Stimulated activated naive B cell treated with anti-CD40 and anti-IgM and Interleukin-4, amounts not matched to agents 10 μg/mL and 1 μg/mL and 100 μg/mL, for 72 hours (primary cell): Measurements from ENCODE around the gene SHH.

Experiments used
- ATAC-seq, 2 donors: fragments of 150-1000 bp; cut with Tn5 transposase; replicated peaks; 2 replicates each; pipeline ENCODE4 v1.10.0; 2021; ENCODE audit warnings: moderate library complexity in 1 of 2
- DNase-seq: peaks from one replicate; pipeline ENCODE4 v3.0.0; 2021
- H3K27ac Mint-ChIP-seq: one replicate; pipeline ENCODE4 v1.8.0; 2022; ENCODE audit warnings: mild to moderate bottlenecking, mixed read lengths
- H3K27me3 Mint-ChIP-seq, 2 donors: one replicate each; pipeline ENCODE4 v1.8.0; 2022; ENCODE audit warnings: mixed read lengths in 2 of 2
- H3K36me3 Mint-ChIP-seq, 2 donors: one replicate each; pipeline ENCODE4 v1.8.0; 2022; ENCODE audit warnings: mixed read lengths in 2 of 2, mild to moderate bottlenecking in 1 of 2
- H3K4me1 Mint-ChIP-seq, 2 donors: one replicate each; pipeline ENCODE4 v1.8.0; 2022; ENCODE audit warnings: mixed read lengths in 2 of 2, mild to moderate bottlenecking in 1 of 2
- H3K4me3 Mint-ChIP-seq, 2 donors: one replicate each; pipeline ENCODE4 v1.8.0; 2022; ENCODE audit warnings: mild to moderate bottlenecking in 2 of 2, mixed read lengths in 2 of 2, moderate library complexity in 1 of 2
- H3K9me3 Mint-ChIP-seq, 2 donors: one replicate each; pipeline ENCODE4 v1.8.0; 2022; ENCODE audit warnings: mixed read lengths in 2 of 2, mild to moderate bottlenecking in 1 of 2

SHH gene

DNA sequence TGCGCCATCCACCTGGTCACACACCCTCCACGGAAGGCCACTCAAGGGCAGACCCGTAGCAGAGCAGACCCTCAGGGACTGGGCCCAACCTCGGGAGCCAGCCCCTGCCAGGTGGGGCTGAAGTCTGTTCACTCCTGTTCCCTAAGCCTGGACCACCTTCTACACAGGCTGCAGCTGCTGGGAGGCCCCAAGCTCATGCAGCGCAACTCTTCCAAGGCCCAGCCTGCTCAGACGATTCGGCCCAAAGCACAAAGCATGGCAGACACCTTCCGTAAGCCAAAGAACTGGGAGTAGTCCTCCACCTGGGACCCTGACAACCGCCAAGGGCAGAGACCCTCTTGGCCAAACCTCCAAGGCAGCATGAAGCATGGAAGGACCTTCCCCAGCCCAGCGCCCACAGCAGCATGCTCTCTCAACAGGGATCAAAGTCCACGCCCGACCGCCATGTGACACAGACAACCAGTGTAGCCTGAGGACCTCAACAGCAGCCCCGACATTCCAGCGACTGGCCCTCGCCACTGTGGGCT lies 11.5 kb downstream of the SHH start:
- no peak for ATAC-seq
- Mint-ChIP-seq H3K4me3 (no peak overlapping the region), H3K9me3 (no peaks in the 10 kb centered on the region), H3K36me3 (no peaks in the 10 kb centered on the region), H3K27ac (peak overlapping the region; percentile 25), H3K4me1 (peaks cover 11 to 29% of the 10 kb centered on the region in 2 donors), H3K27me3 (peaks cover 39 to 60% of the 10 kb centered on the region in 2 donors)
- DNase-seq: no peak

DNA sequence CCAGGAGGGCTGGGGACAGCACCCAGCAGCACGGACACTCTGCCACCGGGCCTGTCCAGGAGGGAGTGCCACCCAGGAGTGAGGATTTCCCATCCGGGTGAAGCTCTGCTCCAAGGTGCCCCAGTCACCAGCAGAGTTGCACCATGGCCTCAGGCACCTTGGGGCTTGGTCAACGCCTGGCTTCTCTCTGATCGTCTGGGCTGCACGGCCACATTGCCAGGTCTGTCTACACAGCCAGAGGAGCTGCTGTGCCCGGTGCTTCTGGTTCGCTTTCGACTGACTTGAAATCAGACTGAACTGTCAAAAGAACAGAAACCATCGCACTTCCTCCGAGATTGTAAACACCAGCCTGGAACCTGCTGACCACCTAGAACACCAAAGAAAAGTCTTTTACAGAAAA lies 12.0 kb downstream of the SHH start:
- no peak for ATAC-seq
- no peak overlapping the region for H3K27ac Mint-ChIP-seq
- no peak for DNase-seq
- H3K27me3 Mint-ChIP-seq: peaks cover 39 to 65% of the 10 kb centered on the region in 2 donors
- no peaks in the 10 kb centered on the region for H3K36me3 Mint-ChIP-seq
- H3K4me3 Mint-ChIP-seq: no peak overlapping the region
- no peaks in the 10 kb centered on the region for H3K9me3 Mint-ChIP-seq
- peaks cover 10 to 24% of the 10 kb centered on the region in 2 donors for H3K4me1 Mint-ChIP-seq

DNA sequence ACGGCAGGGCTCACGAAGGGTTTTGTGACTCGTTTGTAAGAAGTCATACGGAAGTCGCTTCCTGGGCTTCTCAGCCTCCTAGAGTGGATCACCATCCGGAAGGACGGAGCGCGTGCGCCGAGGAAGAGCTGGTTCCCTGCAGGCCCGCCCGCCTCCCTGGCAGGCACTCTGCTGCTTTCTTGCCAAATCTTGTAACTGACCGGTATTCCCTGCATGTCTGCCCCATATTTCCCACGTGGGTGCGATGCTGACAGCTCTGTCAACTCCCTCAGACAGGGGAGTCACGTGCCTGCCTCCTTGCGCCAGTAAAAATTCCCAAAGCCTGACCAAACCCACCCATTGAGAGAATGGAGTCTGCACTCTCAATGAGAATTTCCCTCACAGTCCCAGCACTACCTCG lies 12.7 kb downstream of the SHH start:
- DNase-seq (no peak), ATAC-seq (no peak)
- Mint-ChIP-seq H3K27ac (no peak overlapping the region), H3K36me3 (no peaks in the 10 kb centered on the region), H3K4me1 (peaks cover 9 to 20% of the 10 kb centered on the region in 2 donors), H3K4me3 (no peak overlapping the region), H3K27me3 (peaks cover 39 to 64% of the 10 kb centered on the region in 2 donors), H3K9me3 (no peaks in the 10 kb centered on the region)

DNA sequence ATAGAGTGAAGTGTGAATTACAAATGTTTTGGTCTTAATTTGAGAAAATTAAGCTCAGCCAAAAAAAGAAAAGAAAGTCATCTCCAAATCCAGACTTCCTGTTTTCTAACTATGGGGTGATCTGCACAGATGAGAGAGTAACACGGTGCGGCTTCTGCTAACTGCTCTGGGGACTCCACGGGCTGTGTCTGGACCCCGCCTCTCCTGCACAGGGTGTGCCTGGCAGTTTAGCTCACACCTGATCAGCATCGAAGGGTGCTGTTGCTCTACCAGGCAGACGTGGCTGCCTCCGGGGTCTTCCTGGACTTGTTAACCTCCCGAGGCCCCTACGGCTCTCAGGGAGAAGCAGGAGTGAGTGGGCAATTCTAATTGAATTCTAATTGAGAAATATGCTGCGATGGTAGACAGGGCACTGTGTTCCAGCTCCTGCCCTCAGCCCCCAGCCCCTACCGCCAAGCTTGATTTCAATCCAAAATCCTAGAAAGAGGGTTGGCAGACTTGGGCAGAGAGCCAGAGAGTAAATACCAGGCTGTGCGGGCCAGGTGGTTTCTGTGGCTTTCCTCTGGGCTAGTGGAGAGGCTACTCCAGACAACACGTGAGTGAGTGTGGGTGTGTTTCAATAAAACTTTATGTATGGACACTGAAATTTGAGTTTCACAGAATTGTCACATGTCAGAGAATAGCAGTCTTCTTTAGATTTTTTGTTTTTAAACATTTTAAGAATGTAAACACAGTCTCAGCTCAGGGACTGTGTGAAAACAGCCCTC lies 13.4 kb downstream of the SHH start:
- peak; percentile 84 to 86 for ATAC-seq
- no peak for DNase-seq
- no peaks in the 10 kb centered on the region for H3K36me3 Mint-ChIP-seq
- H3K9me3 Mint-ChIP-seq: no peaks in the 10 kb centered on the region
- H3K27ac Mint-ChIP-seq: no peak overlapping the region
- H3K4me1 Mint-ChIP-seq: peaks cover 9 to 16% of the 10 kb centered on the region in 2 donors
- no peak overlapping the region for H3K4me3 Mint-ChIP-seq
- H3K27me3 Mint-ChIP-seq: peaks cover 38 to 59% of the 10 kb centered on the region in 2 donors

DNA sequence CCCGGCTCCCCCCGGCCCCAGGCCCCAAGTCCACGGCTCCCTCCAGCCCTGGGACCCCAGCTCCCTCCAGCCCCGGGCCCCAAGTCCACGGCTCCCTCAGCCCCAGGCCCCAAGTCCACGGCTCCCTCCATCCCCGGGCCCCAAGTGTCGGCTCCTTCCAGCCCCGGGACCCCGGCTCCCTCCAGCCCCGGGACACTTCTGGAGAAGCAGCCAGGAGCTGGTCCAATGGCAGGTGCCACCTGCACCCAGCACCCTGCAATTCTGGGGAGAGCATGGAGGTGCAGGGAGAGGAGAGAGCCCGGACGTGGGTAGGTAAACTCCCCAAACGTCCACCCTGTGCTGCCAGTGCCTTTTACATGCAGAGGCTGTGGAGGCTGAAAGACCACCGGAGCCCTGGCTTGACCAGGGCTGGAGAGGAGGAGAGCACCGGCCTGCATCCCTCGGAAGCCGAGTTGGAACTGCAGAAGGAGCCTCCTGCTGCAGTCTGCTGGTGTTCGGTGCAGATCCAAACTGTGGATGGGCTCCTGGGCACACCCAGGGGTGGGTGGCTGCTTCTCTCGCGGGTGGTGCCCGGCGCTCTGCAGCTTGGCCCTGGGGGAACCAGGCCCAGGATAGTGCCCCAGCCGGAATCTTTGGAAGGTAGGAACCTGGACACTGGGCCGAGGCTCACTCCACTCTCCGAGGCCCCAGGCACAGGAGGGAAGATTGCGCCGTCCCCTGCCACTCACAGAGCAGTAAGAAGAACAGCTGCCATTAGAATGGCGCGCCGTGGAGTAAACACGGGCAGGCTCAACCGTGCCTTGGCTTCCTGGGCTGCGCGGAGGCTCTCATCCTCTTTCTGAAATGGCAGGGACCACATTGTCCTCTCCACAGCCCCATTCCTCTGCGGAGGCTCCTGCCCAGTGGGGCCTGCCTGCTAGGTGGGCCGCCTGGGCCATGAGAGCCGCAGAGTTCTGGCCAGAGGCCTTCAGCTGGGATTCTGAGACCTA lies 14.7 kb downstream of the SHH start:
- Mint-ChIP-seq H3K36me3 (no peaks in the 10 kb centered on the region), H3K9me3 (no peaks in the 10 kb centered on the region), H3K27ac (no peak overlapping the region), H3K27me3 (peaks cover 32 to 51% of the 10 kb centered on the region in 2 donors), H3K4me1 (peaks cover 6 to 9% of the 10 kb centered on the region in 2 donors), H3K4me3 (no peak overlapping the region)
- ATAC-seq: peak; percentile 7 to 35
- DNase-seq: no peak

DNA sequence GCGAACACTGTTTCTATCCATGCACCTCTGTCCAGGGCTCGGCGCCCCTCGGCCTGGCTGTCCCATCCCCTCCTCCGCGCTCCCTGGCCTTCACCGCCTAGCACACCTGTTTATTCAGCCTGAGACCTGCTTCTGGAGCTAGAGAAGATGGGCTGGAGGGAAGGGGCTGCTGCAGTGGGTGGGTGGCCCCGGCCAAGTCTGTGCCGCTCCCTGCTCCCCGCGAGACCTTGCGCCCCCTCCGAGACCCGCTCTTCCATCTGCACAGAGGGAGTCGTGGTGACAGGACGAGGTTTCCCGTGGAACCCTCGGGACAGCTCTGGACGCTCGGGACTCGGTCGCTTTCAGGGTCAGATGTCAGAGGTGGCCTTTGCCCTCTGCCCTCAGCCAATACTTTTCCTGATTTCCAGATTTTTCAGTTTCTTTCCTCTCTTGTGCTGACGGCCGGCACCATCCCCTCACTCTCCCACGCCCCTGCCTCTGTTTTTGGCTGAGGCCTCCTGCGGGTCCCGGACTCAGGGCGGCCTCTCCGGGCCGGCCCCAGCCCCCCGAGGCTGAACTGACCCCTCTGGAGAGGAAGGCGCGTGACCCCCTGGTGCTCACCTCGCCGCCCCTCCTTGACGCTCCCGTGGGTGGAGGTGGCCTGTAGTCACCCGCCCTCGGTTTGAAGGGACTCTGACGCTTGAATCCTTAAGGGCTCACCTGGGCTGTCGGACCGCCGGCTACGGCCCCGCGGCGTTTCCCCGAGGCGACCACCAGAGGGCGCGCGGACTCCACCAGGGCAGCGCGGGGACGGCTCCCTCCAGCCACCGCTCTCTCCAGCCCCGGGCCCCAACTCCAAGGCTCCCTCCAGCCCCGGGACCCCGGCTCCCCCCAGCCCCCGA lies 15.6 kb downstream of the SHH start:
- Mint-ChIP-seq H3K36me3 (no peaks in the 10 kb centered on the region), H3K4me3 (no peak overlapping the region), H3K4me1 (peaks cover 6 to 9% of the 10 kb centered on the region in 2 donors), H3K27ac (no peak overlapping the region), H3K27me3 (peaks cover 29 to 47% of the 10 kb centered on the region in 2 donors), H3K9me3 (no peaks in the 10 kb centered on the region)
- ATAC-seq (peak; percentile 69 to 81), DNase-seq (peak; percentile 36)

DNA sequence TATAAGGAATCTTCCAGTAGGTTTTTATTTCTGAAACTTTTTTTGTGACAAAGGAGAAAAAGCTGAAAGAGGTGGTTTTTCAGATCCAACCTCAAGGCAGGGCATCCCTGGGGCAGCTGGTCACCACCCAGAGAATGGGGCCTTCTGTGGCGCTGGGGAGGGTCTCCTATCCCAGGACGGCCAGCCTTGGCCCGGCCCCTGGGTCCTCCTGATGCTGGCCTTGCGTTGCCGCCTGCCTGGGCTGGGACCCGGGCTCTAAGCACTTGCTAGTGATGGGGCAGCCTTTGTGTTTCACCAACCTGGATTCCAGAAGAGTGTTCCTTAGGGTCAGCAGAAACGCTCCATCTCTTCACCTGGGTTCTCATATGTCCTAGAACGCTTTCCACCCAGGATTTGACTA lies 16.3 kb downstream of the SHH start:
- no peak for DNase-seq
- Mint-ChIP-seq H3K36me3 (no peaks in the 10 kb centered on the region), H3K27ac (no peak overlapping the region), H3K4me3 (no peak overlapping the region), H3K9me3 (no peaks in the 10 kb centered on the region), H3K4me1 (peaks cover 6 to 9% of the 10 kb centered on the region in 2 donors), H3K27me3 (peaks cover 23 to 41% of the 10 kb centered on the region in 2 donors)
- ATAC-seq: no peak

DNA sequence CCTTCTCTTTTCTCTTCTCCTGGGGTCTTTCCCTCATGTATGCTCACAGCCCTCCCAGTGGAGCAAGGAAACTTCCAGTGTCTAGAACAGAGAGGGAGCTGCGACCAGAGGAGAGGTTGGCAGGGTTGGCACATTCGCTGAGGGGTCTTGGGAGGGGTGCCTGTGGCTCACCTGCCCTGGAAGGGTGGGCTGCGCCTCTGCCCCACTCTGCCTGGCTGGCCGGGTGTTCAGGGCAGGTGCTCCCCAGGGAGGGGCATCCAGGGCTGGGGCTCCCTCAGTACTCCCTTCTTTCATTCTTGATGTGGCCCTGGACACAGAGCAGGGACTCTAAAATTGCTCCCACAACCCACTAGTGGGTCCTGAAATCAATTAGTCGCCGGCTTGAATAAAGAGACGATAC lies 16.9 kb downstream of the SHH start:
- ATAC-seq (no peak), DNase-seq (no peak)
- Mint-ChIP-seq H3K9me3 (no peaks in the 10 kb centered on the region), H3K4me1 (peaks cover 6 to 9% of the 10 kb centered on the region in 2 donors), H3K27ac (no peak overlapping the region), H3K36me3 (no peaks in the 10 kb centered on the region), H3K4me3 (no peak overlapping the region), H3K27me3 (peaks cover 18 to 35% of the 10 kb centered on the region in 2 donors)

DNA sequence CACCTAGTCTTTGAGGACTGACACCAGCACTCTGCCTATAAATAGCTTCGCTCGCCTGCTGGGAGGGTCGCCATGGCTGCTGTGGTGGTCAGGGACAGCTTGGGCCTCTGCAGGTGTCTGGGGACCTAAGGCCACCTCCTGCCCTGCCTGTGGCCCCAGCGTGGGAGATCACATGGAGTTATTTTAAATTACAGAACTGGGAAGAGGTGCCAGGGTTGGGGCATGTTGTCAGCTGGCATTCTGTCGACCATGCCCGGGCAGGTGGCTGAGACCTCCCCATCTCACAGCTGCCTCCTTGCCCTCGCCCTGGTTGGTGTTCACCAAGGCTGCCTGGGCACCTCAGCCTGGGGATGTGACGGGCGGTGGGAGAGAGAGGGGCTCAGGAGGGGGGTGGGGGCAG lies 18.1 kb downstream of the SHH start:
- DNase-seq (no peak), ATAC-seq (no peak)
- Mint-ChIP-seq H3K4me3 (no peak overlapping the region), H3K27ac (no peak overlapping the region), H3K4me1 (peaks cover 6 to 9% of the 10 kb centered on the region in 2 donors), H3K36me3 (peaks cover 0 to under 1% of the 10 kb centered on the region in 2 donors), H3K27me3 (peaks cover 7 to 26% of the 10 kb centered on the region in 2 donors), H3K9me3 (no peaks in the 10 kb centered on the region)

DNA sequence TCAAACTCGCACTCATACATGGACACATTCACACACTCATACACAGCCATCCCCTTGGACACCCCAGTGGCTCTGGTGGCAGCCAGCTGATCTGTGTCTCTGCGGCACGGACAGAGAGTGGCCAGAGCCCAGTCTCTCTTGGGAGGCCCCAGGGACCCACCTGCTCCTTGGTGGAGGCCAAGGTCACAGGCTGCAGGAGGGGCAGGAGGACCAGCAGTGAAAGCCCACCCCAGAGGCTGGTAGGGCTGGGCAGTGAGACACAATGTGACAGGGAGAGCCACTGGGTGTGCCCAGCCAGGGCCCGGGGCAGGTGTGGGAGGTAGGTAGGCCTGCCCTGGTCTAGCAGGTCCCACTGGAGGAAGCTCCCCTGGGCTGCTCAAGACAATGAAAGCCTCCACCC lies 18.5 kb downstream of the SHH start:
- Mint-ChIP-seq H3K9me3 (no peaks in the 10 kb centered on the region), H3K4me1 (peaks cover 5 to 7% of the 10 kb centered on the region in 2 donors), H3K36me3 (peaks cover 0 to 3% of the 10 kb centered on the region in 2 donors), H3K27me3 (peaks cover 5 to 27% of the 10 kb centered on the region in 2 donors), H3K27ac (no peak overlapping the region), H3K4me3 (no peak overlapping the region)
- DNase-seq (no peak), ATAC-seq (no peak)

DNA sequence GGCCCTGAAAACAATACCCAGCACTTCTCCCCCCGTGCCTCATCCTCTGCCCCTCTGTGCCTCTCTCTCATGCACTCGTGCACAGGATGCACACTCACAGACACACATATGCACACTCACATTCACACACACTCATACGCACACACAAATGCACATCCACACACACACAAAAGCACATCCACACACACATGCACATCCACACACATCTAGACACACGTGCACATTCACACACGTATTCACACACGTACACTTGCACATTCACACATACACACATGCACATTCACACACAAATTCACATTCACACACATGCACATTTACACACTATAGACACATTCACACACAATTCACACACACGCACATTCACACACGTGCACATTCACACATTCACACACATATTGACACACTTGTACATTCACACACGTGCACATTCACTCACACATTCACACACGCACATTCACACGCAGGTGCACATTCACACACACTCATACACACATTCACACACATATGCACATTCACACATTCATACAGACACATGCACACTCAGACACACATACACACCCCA lies 19.2 kb downstream of the SHH start:
- H3K27me3 Mint-ChIP-seq: peaks cover under 1 to 21% of the 10 kb centered on the region in 2 donors
- no peak overlapping the region for H3K27ac Mint-ChIP-seq
- no peaks in the 10 kb centered on the region for H3K9me3 Mint-ChIP-seq
- peaks cover under 1 to 3% of the 10 kb centered on the region in 2 donors for H3K36me3 Mint-ChIP-seq
- H3K4me3 Mint-ChIP-seq: no peak overlapping the region
- ATAC-seq (no peak), DNase-seq (no peak)
- peaks cover under 1 to 1% of the 10 kb centered on the region in 2 donors for H3K4me1 Mint-ChIP-seq

DNA sequence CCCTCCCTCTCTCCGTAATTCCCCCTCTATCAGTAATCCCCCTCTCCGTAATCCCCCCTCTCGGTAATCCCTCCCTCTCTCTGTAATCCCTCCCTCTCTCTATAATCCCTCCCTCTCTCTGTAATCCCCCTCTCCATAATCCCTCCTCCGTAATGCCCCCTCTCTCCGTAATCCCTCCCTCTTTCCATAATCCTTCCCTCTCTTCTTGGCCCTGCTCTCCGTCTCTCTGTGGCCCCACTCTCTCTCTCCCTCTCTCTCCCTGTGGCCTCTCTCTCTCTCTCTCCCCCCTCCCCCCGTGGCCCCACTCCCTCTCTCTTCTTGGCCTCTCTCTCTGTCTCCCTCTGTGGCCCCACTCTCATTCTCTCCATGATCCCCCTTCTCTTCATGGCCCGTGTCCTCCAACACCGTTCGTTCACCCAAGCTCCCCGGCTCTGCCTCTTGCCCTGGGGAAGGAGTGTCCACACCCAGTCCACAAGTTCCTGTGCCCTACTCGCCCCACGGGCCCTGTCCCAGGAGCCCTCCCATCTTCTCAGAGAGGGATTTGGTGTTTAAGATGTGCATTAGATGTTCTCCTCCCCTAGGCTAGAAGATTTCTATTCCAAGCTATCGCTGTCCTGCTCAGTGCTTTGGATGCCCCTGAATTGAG lies 19.8 kb downstream of the SHH start:
- ATAC-seq (no peak), DNase-seq (no peak)
- no peaks in the 10 kb centered on the region for H3K9me3 Mint-ChIP-seq
- peaks cover 6 to 27% of the 10 kb centered on the region in 2 donors for H3K27me3 Mint-ChIP-seq
- H3K27ac Mint-ChIP-seq: no peak overlapping the region
- peaks cover 5 to 6% of the 10 kb centered on the region in 2 donors for H3K4me1 Mint-ChIP-seq
- no peak overlapping the region for H3K4me3 Mint-ChIP-seq
- peaks cover 3 to 10% of the 10 kb centered on the region in 2 donors for H3K36me3 Mint-ChIP-seq

DNA sequence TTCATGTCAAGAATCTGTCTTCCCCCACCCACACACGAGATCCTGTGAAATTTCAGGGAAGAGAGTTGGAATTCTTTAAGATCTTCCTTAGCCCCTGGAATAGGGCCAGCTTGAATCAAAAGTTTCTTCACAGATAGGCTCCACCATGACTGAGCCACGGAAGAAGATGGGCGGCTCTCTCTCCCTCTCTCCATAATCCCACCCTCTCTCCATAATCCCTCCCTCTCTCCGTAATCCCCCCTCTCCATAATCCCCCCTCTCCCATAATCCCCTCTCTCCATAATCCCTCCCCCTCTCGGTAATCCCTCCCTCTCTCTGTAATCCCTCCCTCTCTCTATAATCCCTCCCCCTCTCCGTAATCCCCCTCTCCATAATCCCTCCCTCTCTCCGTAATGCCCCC lies 20.4 kb downstream of the SHH start:
- H3K27ac Mint-ChIP-seq: no peak overlapping the region

More for the DNA sequence above, 20.4 kb downstream of the SHH start:
- DNase-seq (no peak), ATAC-seq (no peak)
- Mint-ChIP-seq H3K9me3 (no peaks in the 10 kb centered on the region), H3K4me3 (no peak overlapping the region), H3K27me3 (peaks cover 6 to 25% of the 10 kb centered on the region in 2 donors), H3K4me1 (peaks cover 5 to 6% of the 10 kb centered on the region in 2 donors), H3K36me3 (peaks cover 3 to 10% of the 10 kb centered on the region in 2 donors)
